ENCODE data around the gene HAUS5. TPM values are rescaled to one million over a fixed set of nuclear protein-coding genes. Genes with fewer than 3 reads are reported as not detected.

HAUS5 gene
- total RNA-seq, 2 experiments from 2014 or later, result 28.4 to 29.9 TPM

- TF ChIP-seq, protein P1, sequence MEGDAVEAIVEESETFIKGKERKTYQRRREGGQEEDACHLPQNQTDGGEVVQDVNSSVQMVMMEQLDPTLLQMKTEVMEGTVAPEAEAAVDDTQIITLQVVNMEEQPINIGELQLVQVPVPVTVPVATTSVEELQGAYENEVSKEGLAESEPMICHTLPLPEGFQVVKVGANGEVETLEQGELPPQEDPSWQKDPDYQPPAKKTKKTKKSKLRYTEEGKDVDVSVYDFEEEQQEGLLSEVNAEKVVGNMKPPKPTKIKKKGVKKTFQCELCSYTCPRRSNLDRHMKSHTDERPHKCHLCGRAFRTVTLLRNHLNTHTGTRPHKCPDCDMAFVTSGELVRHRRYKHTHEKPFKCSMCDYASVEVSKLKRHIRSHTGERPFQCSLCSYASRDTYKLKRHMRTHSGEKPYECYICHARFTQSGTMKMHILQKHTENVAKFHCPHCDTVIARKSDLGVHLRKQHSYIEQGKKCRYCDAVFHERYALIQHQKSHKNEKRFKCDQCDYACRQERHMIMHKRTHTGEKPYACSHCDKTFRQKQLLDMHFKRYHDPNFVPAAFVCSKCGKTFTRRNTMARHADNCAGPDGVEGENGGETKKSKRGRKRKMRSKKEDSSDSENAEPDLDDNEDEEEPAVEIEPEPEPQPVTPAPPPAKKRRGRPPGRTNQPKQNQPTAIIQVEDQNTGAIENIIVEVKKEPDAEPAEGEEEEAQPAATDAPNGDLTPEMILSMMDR (IDR thresholded peaks at IDR 0.05), result no peak
- Histone ChIP-seq H3K4me1 (ENCODE audit: insufficient read depth, low read length) (peaks cover 23% of the 10 kb centered on the region), H3K4me3 (ENCODE audit: low read length) (peak overlapping the region; percentile 87), H3K27ac (ENCODE audit: low read depth in 1 of 2, low read length in 2 of 2) (peak overlapping the region; percentile 81 to 87), H3K27me3 (ENCODE audit: control insufficient read depth in 1 of 2, insufficient read depth in 2 of 2, low read length in 2 of 2) (no peaks in the 10 kb centered on the region), H3K9me3 (ENCODE audit: control insufficient read depth in 1 of 2, insufficient read depth in 1 of 2, low read length in 2 of 2) (no peaks in the 10 kb centered on the region), H3K36me3 (ENCODE audit: insufficient read depth, low read length) (peaks cover 31% of the 10 kb centered on the region)
- ATAC-seq (ENCODE audit: poor library complexity) (no peak), DNase-seq (no peak)
- ChIA-PET CTCF (no interaction called here), POLR2A (interaction anchor here (1.0 kb wide), 1 partner anchor 16 kb away, joined by 4 read pairs; no protein-coding TSS in a partner anchor)
- peak overlapping the region; percentile 99 for H3K4me3 Mint-ChIP-seq
- no peaks in the 10 kb centered on the region for H3K27me3 Mint-ChIP-seq
- H3K9me3 Mint-ChIP-seq, result no peaks in the 10 kb centered on the region
- peak overlapping the region; percentile 89 for H3K27ac Mint-ChIP-seq
- peaks cover 39% of the 10 kb centered on the region for H3K36me3 Mint-ChIP-seq (ENCODE audit: low read depth)
- intact Hi-C loops (cut with DNase I, micrococcal nuclease), result loop anchor here (1.0 to 5.0 kb wide), 7 partner anchors 15 to 117 kb away; partner anchors contain the start of genes HAUS5 (in 2 of the 2), COX6B1 (in 1 of the 2), PSENEN (in 1 of the 2) and TMEM147 (in 1 of the 2)
- peaks cover 29% of the 10 kb centered on the region for H3K4me1 Mint-ChIP-seq (ENCODE audit: low read depth)
Measured at GRCh38 chr19:35628264-35628564, 15.7 kb downstream of the HAUS5 start.

- peak within 1 kb of the TSS; percentile 87 for H3K4me3 ChIP-seq (ENCODE audit: low read length)
- peaks cover 36% of the 10 kb centered on the region for H3K36me3 ChIP-seq (ENCODE audit: insufficient read depth, low read length)
- H3K27me3 Mint-ChIP-seq, result no peaks in the 10 kb centered on the region
- ChIA-PET POLR2A (interaction anchor here (1.0 to 1.3 kb wide), 2 partner anchors 16 kb away, joined by 4 to 5 read pairs; no protein-coding TSS in a partner anchor), CTCF (no interaction called here)
- H3K4me1 ChIP-seq (ENCODE audit: insufficient read depth, low read length), result peaks cover 23% of the 10 kb centered on the region
- no peaks in the 10 kb centered on the region for H3K9me3 Mint-ChIP-seq
- H3K36me3 Mint-ChIP-seq (ENCODE audit: low read depth), result peaks cover 42% of the 10 kb centered on the region
- peak within 1 kb of the TSS; percentile 89 for H3K27ac Mint-ChIP-seq
- H3K4me1 Mint-ChIP-seq (ENCODE audit: low read depth), result peaks cover 29% of the 10 kb centered on the region
- intact Hi-C loops (cut with DNase I, micrococcal nuclease), result loop anchor here (1.0 to 5.0 kb wide), 7 partner anchors 15 to 117 kb away; partner anchors contain the start of genes HAUS5 (in 2 of the 2), COX6B1 (in 1 of the 2), PSENEN (in 1 of the 2) and TMEM147 (in 1 of the 2)
- H3K27ac ChIP-seq (ENCODE audit: low read depth in 1 of 2, low read length in 2 of 2), result peak within 1 kb of the TSS; percentile 81 to 90
- H3K4me3 Mint-ChIP-seq, result peak within 1 kb of the TSS; percentile 99
- ATAC-seq (ENCODE audit: poor library complexity) (peak; percentile 99), DNase-seq (peak; percentile 89 to 99 (median 95))
- H3K9me3 ChIP-seq (ENCODE audit: control insufficient read depth in 1 of 2, insufficient read depth in 1 of 2, low read length in 2 of 2), result no peaks in the 10 kb centered on the region
- TF ChIP-seq, protein P1 (IDR thresholded peaks at IDR 0.05), result no peak
- H3K27me3 ChIP-seq (ENCODE audit: control insufficient read depth in 1 of 2, insufficient read depth in 2 of 2, low read length in 2 of 2), result no peaks in the 10 kb centered on the region
Measured at GRCh38 chr19:35628565-35629331, 16.2 kb downstream of the HAUS5 start, which contains the start of gene RBM42. RBM42 (plus strand) TSS chr19:35629036; CDS start chr19:35629154, 118 bp downstream.

GRCh38 chr19:35629332-35629633 is 16.7 kb downstream of the HAUS5 start:
- CTCF ChIA-PET, result no interaction called here
- intact Hi-C loops (cut with DNase I, micrococcal nuclease), result loop anchor here in 1 of 2 experiments (2.0 to 5.0 kb wide), 3 partner anchors 16 to 82 kb away; partner anchors contain the start of genes HAUS5 and TMEM147
- peak overlapping the region; percentile 81 to 90 for H3K27ac ChIP-seq (ENCODE audit: low read depth in 1 of 2, low read length in 2 of 2)
- no peaks in the 10 kb centered on the region for H3K9me3 ChIP-seq (ENCODE audit: control insufficient read depth in 1 of 2, insufficient read depth in 1 of 2, low read length in 2 of 2)
- Mint-ChIP-seq H3K9me3 (no peaks in the 10 kb centered on the region), H3K27ac (peak overlapping the region; percentile 89), H3K4me1 (ENCODE audit: low read depth) (peaks cover 29% of the 10 kb centered on the region), H3K4me3 (peak overlapping the region; percentile 99), H3K36me3 (ENCODE audit: low read depth) (peaks cover 47% of the 10 kb centered on the region), H3K27me3 (no peaks in the 10 kb centered on the region)
- peak overlapping the region; percentile 87 for H3K4me3 ChIP-seq (ENCODE audit: low read length)
- no peak for DNase-seq
- POLR2A ChIA-PET, result interaction anchor here (0.8 to 1.3 kb wide), 2 partner anchors 15 to 16 kb away, joined by 3 to 5 read pairs; partner anchors contain the start of gene HAUS5
- peaks cover 23% of the 10 kb centered on the region for H3K4me1 ChIP-seq (ENCODE audit: insufficient read depth, low read length)
- no peaks in the 10 kb centered on the region for H3K27me3 ChIP-seq (ENCODE audit: control insufficient read depth in 1 of 2, insufficient read depth in 2 of 2, low read length in 2 of 2)
- no peak for ATAC-seq (ENCODE audit: poor library complexity)
- H3K36me3 ChIP-seq (ENCODE audit: insufficient read depth, low read length), result peaks cover 41% of the 10 kb centered on the region
- TF ChIP-seq, protein P1 (IDR thresholded peaks at IDR 0.05), result no peak
